K562 (cell line): ENCODE data around the gene KCNQ4. TPM values are rescaled to one million over a fixed set of nuclear protein-coding genes. Genes with fewer than 3 reads are reported as not detected.

Source experiments
- ATAC-seq: fragments of 200-7000 bp; cut with Tn5 transposase; 3 replicates; pipeline ENCODE4 v1.9.1; 2020; ENCODE audit warnings: moderate library complexity
- BruUV-seq: library from RNA; stranded (reverse); fragments of 400-500 nt; replicated peaks from 2 replicates; lab custom pipeline; 2021; lab: Mats Ljungman, UMichigan
- CTCF ChIA-PET: fragments of 300-600 bp; formaldehyde crosslinking; extraction: SDS; loops from one replicate; lab custom pipeline; 2021; ENCODE audit warnings: low intra/inter-chr PET ratio; lab: Yijun Ruan, JAX
- POLR2A ChIA-PET: fragments of 300-600, 350-650 bp; sonication (Branson Sonifier 250); formaldehyde crosslinking; extraction: SDS; loops from one replicate; lab custom pipeline; 2021; ENCODE audit warnings: antibody characterized with exemption, inconsistent platforms; lab: Yijun Ruan, JAX
- DNase-seq, 4 experiments: peaks; one replicate each; pipeline versions ENCODE4 v3.0.0 to v3.0.0-alpha.2; 2011 to 2018; ENCODE audit warnings: low spot score in 3 of 4, mixed read lengths in 3 of 4; ENCODE audit errors: extremely low read depth in 1 of 4
- FAIRE-seq: peaks from 2 replicates; lab custom pipeline; 2011; peaks lifted over from hg19 to GRCh38; lab: Jason Lieb, UNC
- H2AFZ ChIP-seq: 2 replicates; pipeline ENCODE4 v1.6.0; 2011; ENCODE audit warnings: low read depth, low read length, control low read depth, inconsistent platforms
- H3K27ac ChIP-seq: fragments of 200-600 bp; 3 replicates; pipeline ENCODE4 v1.8.0; 2011; ENCODE audit warnings: low read depth, mild to moderate bottlenecking, control low read depth, inconsistent platforms, low read length, moderate library complexity, mixed read lengths; ENCODE audit errors: extremely low read depth
- H3K27me3 ChIP-seq, 2 experiments: fragments of 300-600 bp in 1 of 2; 2 replicates in 1 of 2; 3 replicates in 1 of 2; pipeline versions ENCODE4 v1.6.0 to v1.8.0; 2011; ENCODE audit warnings: inconsistent platforms in 2 of 2, low read length in 2 of 2, mild to moderate bottlenecking in 1 of 2, mixed read lengths in 1 of 2, moderate library complexity in 1 of 2; ENCODE audit not compliant: control insufficient read depth in 2 of 2, insufficient read depth in 2 of 2
- H3K36me3 ChIP-seq: fragments of 300-600 bp; 3 replicates; pipeline ENCODE4 v1.8.0; 2011; ENCODE audit warnings: mild to moderate bottlenecking, low read length, inconsistent platforms; ENCODE audit not compliant: control insufficient read depth, insufficient read depth
- H3K4me1 ChIP-seq, 2 experiments: fragments of 200-600 bp in 1 of 2; replicated peaks in 1 of 2; 2 replicates in 1 of 2; 3 replicates in 1 of 2; pipeline versions ENCODE4 v1.5.1 to v1.8.0; 2011; ENCODE audit warnings: inconsistent platforms in 2 of 2, low read length in 2 of 2, mild to moderate bottlenecking in 1 of 2, mixed read lengths in 1 of 2, moderate library complexity in 1 of 2; ENCODE audit not compliant: control insufficient read depth in 2 of 2, insufficient read depth in 2 of 2
- H3K4me2 ChIP-seq: 2 replicates; pipeline ENCODE4 v1.6.1; 2011; ENCODE audit warnings: low read length, control low read depth, inconsistent platforms, mixed read lengths; ENCODE audit not compliant: insufficient read depth
- H3K4me3 ChIP-seq: fragments of 200-600 bp; sonication (generic), shearing (Covaris generic); 2 replicates; pipeline ENCODE4 v1.5.1; 2016; ENCODE audit warnings: control low read depth, inconsistent platforms
- H3K79me2 ChIP-seq: fragments of 200-600 bp; 3 replicates; pipeline ENCODE4 v1.8.0; 2011; ENCODE audit warnings: low read length, inconsistent platforms; ENCODE audit not compliant: control insufficient read depth, insufficient read depth
- H3K9ac ChIP-seq, 2 experiments: 2 replicates each; pipeline versions ENCODE4 v1.6.0 to v1.6.1; 2011; ENCODE audit warnings: low read depth in 2 of 2, low read length in 2 of 2, control low read depth in 1 of 2, inconsistent platforms in 1 of 2, mild to moderate bottlenecking in 1 of 2, mixed read lengths in 1 of 2; ENCODE audit not compliant: insufficient read depth in 1 of 2
- H3K9me1 ChIP-seq: one replicate; pipeline ENCODE4 v1.6.0; 2011; ENCODE audit warnings: inconsistent platforms, mild to moderate bottlenecking, low read length, moderate library complexity; ENCODE audit not compliant: control insufficient read depth, insufficient read depth
- H3K9me3 ChIP-seq: replicated peaks from 2 replicates; pipeline ENCODE4 v1.5.1; 2011; ENCODE audit warnings: low read depth, low read length, inconsistent platforms; ENCODE audit not compliant: control insufficient read depth, insufficient read depth
- H4K20me1 ChIP-seq: replicated peaks from 2 replicates; pipeline ENCODE4 v1.6.1; 2011; ENCODE audit warnings: low read length, inconsistent platforms, mixed read lengths; ENCODE audit not compliant: control insufficient read depth, insufficient read depth
- BHLHE40 ChIP-seq: IDR thresholded peaks from 2 replicates; pipeline ENCODE4 v1.6.1; 2011; ENCODE audit warnings: low read length, improper control_type of control experiment
- CBFB ChIP-seq: sonication (generic); formaldehyde crosslinking; IDR thresholded peaks from 2 replicates; pipeline ENCODE4 v1.4.0; 2020; ENCODE audit warnings: mild to moderate bottlenecking, missing genetic modification reagents
- CHAMP1 ChIP-seq: fragments of 450-650 bp; IDR thresholded peaks from 2 replicates; pipeline ENCODE4 v1.6.1; 2016; ENCODE audit warnings: mild to moderate bottlenecking
- CSDE1 ChIP-seq, 2 experiments: fragments of 450-650 bp; IDR thresholded peaks; 2 replicates each; pipeline ENCODE4 v1.6.1; 2016; ENCODE audit warnings: mild to moderate bottlenecking in 1 of 2
- CXXC5 ChIP-seq: fragments of 250-450 bp; sonication (Bioruptor Pico); IDR thresholded peaks from 2 replicates; pipeline ENCODE4 v1.8.0; 2022; ENCODE audit warnings: inconsistent platforms, mild to moderate bottlenecking, moderate library complexity
- HMG20B ChIP-seq: fragments of 250-450 bp; sonication (Bioruptor Pico); IDR thresholded peaks from 2 replicates; pipeline ENCODE4 v1.5.0; 2021; ENCODE audit warnings: mild to moderate bottlenecking
- HMGXB4 ChIP-seq: sonication (generic); formaldehyde crosslinking; IDR thresholded peaks from 2 replicates; pipeline ENCODE4 v1.8.1; 2023; ENCODE audit warnings: mild to moderate bottlenecking, missing genetic modification reagents
- MCM3 ChIP-seq: fragments of 450-650 bp; IDR thresholded peaks from 2 replicates; pipeline ENCODE4 v1.6.1; 2016
- SMARCA4 ChIP-seq: fragments of 450-650 bp; IDR thresholded peaks from 2 replicates; pipeline ENCODE4 v1.6.1; 2016
- XRCC3 ChIP-seq: fragments of 450-650 bp; IDR thresholded peaks from 2 replicates; pipeline ENCODE4 v1.6.1; 2017; ENCODE audit warnings: mild to moderate bottlenecking, moderate library complexity
- ZBTB12 ChIP-seq: fragments of 250-450 bp; sonication (Bioruptor Pico); IDR thresholded peaks from 2 replicates; pipeline ENCODE4 v1.4.0; 2020
- ZBTB5 ChIP-seq: fragments of 450-650 bp; IDR thresholded peaks from 2 replicates; pipeline ENCODE4 v1.6.1; 2017; ENCODE audit warnings: antibody characterized with exemption
- WGBS: fragments of 100-300 bp; shearing (Covaris generic); methylation state at CpG from one replicate; pipeline ENCODE4 v1.1.6; 2016; ENCODE audit warnings: low coverage, mixed read lengths; ENCODE audit not compliant: insufficient coverage; ENCODE audit errors: missing lambda C conversion rate; 5-methylcytosine and 5-hydroxymethylcytosine counted together
- in situ Hi-C: fragments of 300-500 bp; cut with MboI; formaldehyde crosslinking; loops from 4 replicates; pipeline ENCODE4 v1.15.0; 2018; ENCODE audit warnings: inconsistent platforms, mixed read lengths
- intact Hi-C: fragments of 100-400 bp; cut with micrococcal nuclease; formaldehyde crosslinking; loops from 2 replicates; pipeline ENCODE4 v1.14.2; 2022
- polyA plus RNA-seq, 8 experiments: library from polyadenylated mRNA; depleted of rRNA in 4 of 8; stranded (reverse) in 5 of 8; unstranded in 3 of 8; fragments of >200 nt; fragmentation: Nextera tagmentation in 2 of 8; fragmentation: Illumina TruSeq in 1 of 8; extraction: Ambion mirVana in 2 of 8; extraction: Trizol in 1 of 8; gene quantifications; 2 replicates each; pipeline versions ENCODE4 v1.2.1 to v1.2.3, GENCODE V29; 2011 to 2014; ENCODE audit warnings: inconsistent platforms in 1 of 8, missing spikeins in 1 of 8
- total RNA-seq, 7 experiments: library from RNA; depleted of rRNA in 6 of 7; stranded (reverse); fragments of >200 nt in 6 of 7; fragmentation: Illumina TruSeq in 2 of 7; extraction: Trizol in 2 of 7; gene quantifications; 2 replicates each; pipeline versions ENCODE4 v1.2.1 to v1.2.3, GENCODE V29; 2011 to 2021; ENCODE audit warnings: low replicate concordance in 1 of 7
- TF ChIP-seq, protein P1 (sequence below): fragments of 450-650 bp; IDR thresholded peaks from 2 replicates; pipeline ENCODE4 v1.7.0; 2016; ENCODE audit warnings: borderline replicate concordance

KCNQ4 gene
- total and polyA plus RNA-seq, 9 of the 15 experiments (the other 6 are each of a cell fraction or from before 2014, with no cell fraction given), result 0.07 to 4.1 (median 0.79) TPM

GRCh38 chr1:40766017-40766416, 17.6 kb upstream of the KCNQ4 start:
- H3K4me2 ChIP-seq, result no peak overlapping the region
- no peak for ATAC-seq
- intact Hi-C loops (no loop called here), in situ Hi-C loops (no loop called here)
- no peaks in the 10 kb centered on the region for H3K9me3 ChIP-seq
- H3K4me1 ChIP-seq, result no peaks in the 10 kb centered on the region; a peak in 1 of 5 replicates
- peaks cover 94% of the 10 kb centered on the region for H3K36me3 ChIP-seq
- 95% methylated on average over 2 of the region's 2 CpGs for WGBS
- no peaks in the 10 kb centered on the region for H3K27me3 ChIP-seq
- BruUV-seq, result no TSS peak
- FAIRE-seq, result no peak
- ChIA-PET POLR2A (interaction anchor here (0.6 to 2.6 kb wide), 8 partner anchors 8 to 189 kb away, joined by 3 to 11 read pairs (median 4); no protein-coding TSS in a partner anchor), CTCF (no interaction called here)
- no peak overlapping the region for H2AFZ ChIP-seq
- no peaks in the 10 kb centered on the region for H3K9me1 ChIP-seq
- H4K20me1 ChIP-seq, result no peaks in the 10 kb centered on the region
- H3K27ac ChIP-seq, result no peak overlapping the region
- DNase-seq, result no peak
- H3K79me2 ChIP-seq, result no peaks in the 10 kb centered on the region
- no peak overlapping the region for H3K4me3 ChIP-seq
- no peak overlapping the region for H3K9ac ChIP-seq
- TF ChIP-seq HMG20B (CRISPR knock-in tag) (no peak), ZBTB5 (no peak), SMARCA4 (no peak), ZBTB12 (CRISPR knock-in tag) (no peak), BHLHE40 (no peak), CXXC5 (CRISPR knock-in tag) (no peak), CHAMP1 (no peak), HMGXB4 (CRISPR knock-in tag) (no peak), MCM3 (no peak), XRCC3 (no peak), CSDE1 (IDR thresholded peaks at IDR 0.05) (no peak), CBFB (CRISPR knock-in tag) (no peak)
- TF ChIP-seq, protein P1, sequence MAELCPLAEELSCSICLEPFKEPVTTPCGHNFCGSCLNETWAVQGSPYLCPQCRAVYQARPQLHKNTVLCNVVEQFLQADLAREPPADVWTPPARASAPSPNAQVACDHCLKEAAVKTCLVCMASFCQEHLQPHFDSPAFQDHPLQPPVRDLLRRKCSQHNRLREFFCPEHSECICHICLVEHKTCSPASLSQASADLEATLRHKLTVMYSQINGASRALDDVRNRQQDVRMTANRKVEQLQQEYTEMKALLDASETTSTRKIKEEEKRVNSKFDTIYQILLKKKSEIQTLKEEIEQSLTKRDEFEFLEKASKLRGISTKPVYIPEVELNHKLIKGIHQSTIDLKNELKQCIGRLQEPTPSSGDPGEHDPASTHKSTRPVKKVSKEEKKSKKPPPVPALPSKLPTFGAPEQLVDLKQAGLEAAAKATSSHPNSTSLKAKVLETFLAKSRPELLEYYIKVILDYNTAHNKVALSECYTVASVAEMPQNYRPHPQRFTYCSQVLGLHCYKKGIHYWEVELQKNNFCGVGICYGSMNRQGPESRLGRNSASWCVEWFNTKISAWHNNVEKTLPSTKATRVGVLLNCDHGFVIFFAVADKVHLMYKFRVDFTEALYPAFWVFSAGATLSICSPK, result no peak
